Measurements from ENCODE around the gene TLE6.

Gene TLE6

GRCh38 chr19:3042621-3043267 is 65.4 kb downstream of the TLE6 start:
- in situ Hi-C loops (cut with MboI; ENCODE audit: low sequenced_read_pairs): no loop called here

All from HL-60/S4 (cell line).